A549 (cell line): ENCODE measurements around the gene KCTD1. TPM values are rescaled to one million over a fixed set of nuclear protein-coding genes. Genes with fewer than 3 reads are reported as not detected.

Experiments used
- ATAC-seq, 2 experiments: fragments of 200-7000 bp in 1 of 2; fragments of >200 bp in 1 of 2; cut with Nextera tagmentation in 1 of 2; cut with Tn5 transposase in 1 of 2; 3 replicates each; pipeline versions ENCODE4 v1.8.0 to v1.9.1; 2018 to 2020; ENCODE audit warnings: mild to moderate bottlenecking in 1 of 2, moderate library complexity in 1 of 2
- CTCF ChIA-PET: fragments of 300-600 bp; sonication (Branson Sonifier 250); formaldehyde crosslinking; extraction: SDS; loops from one replicate; lab custom pipeline; 2021; ENCODE audit warnings: antibody characterized with exemption, inconsistent platforms; lab: Yijun Ruan, JAX
- POLR2A ChIA-PET: fragments of 350-600 bp; formaldehyde crosslinking; extraction: SDS; loops from one replicate; lab custom pipeline; 2021; ENCODE audit warnings: antibody characterized with exemption, inconsistent platforms; lab: Yijun Ruan, JAX
- DNase-seq, 2 experiments: peaks; one replicate each; pipeline versions ENCODE4 v3.0.0 to v3.0.0-alpha.2; 2011 to 2016; ENCODE audit warnings: low read depth in 1 of 2, low spot score in 1 of 2
- FAIRE-seq: peaks from 2 replicates; lab custom pipeline; 2011; peaks lifted over from hg19 to GRCh38; lab: Jason Lieb, UNC
- H3K27ac ChIP-seq, 2 experiments: fragments of >200 bp; sonication (Bioruptor Twin); formaldehyde crosslinking; 3 replicates each; pipeline ENCODE4 v1.5.1; 2016 to 2017
- H3K4me1 ChIP-seq: fragments of >200 bp; sonication (Bioruptor Twin); formaldehyde crosslinking; 3 replicates; pipeline ENCODE4 v1.6.1; 2016
- H3K4me2 ChIP-seq: fragments of >200 bp; sonication (Bioruptor Twin); formaldehyde crosslinking; 3 replicates; pipeline ENCODE4 v1.6.1; 2016
- H3K4me3 ChIP-seq: fragments of >200 bp; sonication (Bioruptor Twin); formaldehyde crosslinking; 3 replicates; pipeline ENCODE4 v1.5.1; 2016
- H3K9me3 ChIP-seq: fragments of >200 bp; sonication (Bioruptor Twin); formaldehyde crosslinking; 3 replicates; pipeline ENCODE4 v1.6.1; 2016
- CBX8 ChIP-seq: fragments of 200-600 bp; sonication (generic); IDR thresholded peaks from 2 replicates; pipeline ENCODE4 v1.6.1; 2016
- CHD2 ChIP-seq: fragments of 150-350 bp; IDR thresholded peaks from 2 replicates; pipeline ENCODE4 v1.6.1; 2014; ENCODE audit warnings: low read length; ENCODE audit not compliant: partially characterized antibody
- EHMT2 ChIP-seq: fragments of 200-600 bp; sonication (generic); IDR thresholded peaks from 2 replicates; pipeline ENCODE4 v1.6.1; 2016; ENCODE audit warnings: antibody characterized with exemption, low read depth, mild to moderate bottlenecking, moderate library complexity
- ELK1 ChIP-seq: fragments of 150-350 bp; IDR thresholded peaks from 2 replicates; pipeline ENCODE4 v1.6.1; 2014; ENCODE audit warnings: low read depth, mild to moderate bottlenecking, low read length
- HMGXB4 ChIP-seq: fragments of 250-450 bp; sonication (Bioruptor Pico); IDR thresholded peaks from 2 replicates; pipeline ENCODE4 v1.5.0; 2021; ENCODE audit warnings: mild to moderate bottlenecking, moderate library complexity, borderline replicate concordance
- JUNB ChIP-seq: fragments of >200 bp; sonication (Bioruptor Twin); formaldehyde crosslinking; IDR thresholded peaks from 2 replicates; pipeline ENCODE4 v1.6.1; 2016
- MAZ ChIP-seq: fragments of 150-350 bp; IDR thresholded peaks from 2 replicates; pipeline ENCODE4 v1.6.1; 2014; ENCODE audit warnings: antibody characterized with exemption, low read depth, low read length, borderline replicate concordance
- MYC ChIP-seq: IDR thresholded peaks from 2 replicates; pipeline ENCODE4 v1.6.1; 2012; ENCODE audit warnings: mild to moderate bottlenecking, inconsistent platforms, low read length, improper control_type of control experiment, borderline replicate concordance
- POLR2A ChIP-seq: IDR thresholded peaks from 2 replicates; pipeline ENCODE4 v1.6.1; 2012; ENCODE audit warnings: mild to moderate bottlenecking, low read length
- RAD21 ChIP-seq, 2 experiments: fragments of >200 bp in 1 of 2; sonication (Bioruptor Twin) in 1 of 2; formaldehyde crosslinking in 1 of 2; IDR thresholded peaks in 1 of 2; conservative IDR thresholded peaks in 1 of 2; 2 replicates in 1 of 2; 3 replicates in 1 of 2; pipeline ENCODE4 v1.6.1; 2012 to 2018; ENCODE audit warnings: inconsistent platforms in 1 of 2
- RCOR1 ChIP-seq: fragments of 150-350 bp; IDR thresholded peaks from 2 replicates; pipeline ENCODE4 v1.6.1; 2014; ENCODE audit warnings: antibody characterized with exemption, low read length, low read depth
- REST ChIP-seq: fragments of 200-600 bp; sonication (generic); IDR thresholded peaks from 2 replicates; pipeline ENCODE4 v1.6.1; 2016; ENCODE audit warnings: antibody characterized with exemption, mild to moderate bottlenecking, moderate library complexity
- RNF2 ChIP-seq: fragments of 200-600 bp; sonication (generic); IDR thresholded peaks from 2 replicates; pipeline ENCODE4 v1.6.1; 2016; ENCODE audit warnings: low read depth, mild to moderate bottlenecking, antibody characterized with exemption, moderate library complexity, borderline replicate concordance
- SREBF2 ChIP-seq: fragments of 450-650 bp; IDR thresholded peaks from 2 replicates; pipeline ENCODE4 v1.6.1; 2014; ENCODE audit warnings: mild to moderate bottlenecking, moderate library complexity
- ZC3H11A ChIP-seq: fragments of 450-650 bp; IDR thresholded peaks from 2 replicates; pipeline ENCODE4 v1.6.1; 2014; ENCODE audit warnings: antibody characterized with exemption, mild to moderate bottlenecking
- ZNF302 ChIP-seq: fragments of 250-450 bp; sonication (Bioruptor Pico); IDR thresholded peaks from 2 replicates; pipeline ENCODE4 v1.9.0; 2021; ENCODE audit warnings: inconsistent platforms, mild to moderate bottlenecking, moderate library complexity
- ZSCAN20 ChIP-seq: fragments of 250-450 bp; sonication (Bioruptor Pico); IDR thresholded peaks from 2 replicates; pipeline ENCODE4 v1.8.0; 2022; ENCODE audit warnings: mild to moderate bottlenecking, moderate library complexity
- WGBS: methylation state at CpG from one replicate; pipeline ENCODE4 v1.1.6; 2017; ENCODE audit errors: missing lambda C conversion rate; 5-methylcytosine and 5-hydroxymethylcytosine counted together
- polyA plus RNA-seq, 4 experiments: library from polyadenylated mRNA; depleted of rRNA in 3 of 4; stranded (reverse); fragments of >200 nt; fragmentation: RNase III in 1 of 4; extraction: RNeasy Plus Mini Kit Qiagen cat#74134 plus additional on column Dnase treatment in 1 of 4; gene quantifications; 2 replicates in 3 of 4; 3 replicates in 1 of 4; pipeline ENCODE4 v1.2.3, GENCODE V29; 2011 to 2017
- TF ChIP-seq, protein P1 (sequence below): fragments of >200 bp; sonication (Bioruptor Twin); formaldehyde crosslinking; IDR thresholded peaks from 3 replicates; pipeline ENCODE4 v1.5.1; 2016
- TF ChIP-seq, protein P2 (sequence below): IDR thresholded peaks from 2 replicates; pipeline ENCODE4 v1.6.1; 2012; ENCODE audit warnings: low read depth, borderline replicate concordance
- TF ChIP-seq, protein P3 (sequence below): fragments of 450-650 bp; IDR thresholded peaks from 2 replicates; pipeline ENCODE4 v1.6.1; 2014; ENCODE audit warnings: antibody characterized with exemption

The KCTD1 gene
- polyA plus RNA-seq, 2 of the 4 experiments (the other 2 are of a cell fraction), result 26.1 to 32.1 TPM

- DNase-seq (no peak), FAIRE-seq (no peak), ATAC-seq (no peak)
- TF ChIP-seq MYC (no peak), CBX8 (no peak), ZC3H11A (no peak), REST (no peak), ZSCAN20 (CRISPR knock-in tag) (no peak), HMGXB4 (no peak), RNF2 (no peak), CHD2 (no peak), JUNB (no peak), EHMT2 (no peak), RCOR1 (no peak), POLR2A (no peak), MAZ (no peak), RAD21 (conservative IDR thresholded peaks at IDR 0.05 in 1 of 2, IDR thresholded peaks at IDR 0.05 in 1 of 2) (no peak), SREBF2 (no peak), ELK1 (no peak), ZNF302 (no peak)
- TF ChIP-seq, protein P1, sequence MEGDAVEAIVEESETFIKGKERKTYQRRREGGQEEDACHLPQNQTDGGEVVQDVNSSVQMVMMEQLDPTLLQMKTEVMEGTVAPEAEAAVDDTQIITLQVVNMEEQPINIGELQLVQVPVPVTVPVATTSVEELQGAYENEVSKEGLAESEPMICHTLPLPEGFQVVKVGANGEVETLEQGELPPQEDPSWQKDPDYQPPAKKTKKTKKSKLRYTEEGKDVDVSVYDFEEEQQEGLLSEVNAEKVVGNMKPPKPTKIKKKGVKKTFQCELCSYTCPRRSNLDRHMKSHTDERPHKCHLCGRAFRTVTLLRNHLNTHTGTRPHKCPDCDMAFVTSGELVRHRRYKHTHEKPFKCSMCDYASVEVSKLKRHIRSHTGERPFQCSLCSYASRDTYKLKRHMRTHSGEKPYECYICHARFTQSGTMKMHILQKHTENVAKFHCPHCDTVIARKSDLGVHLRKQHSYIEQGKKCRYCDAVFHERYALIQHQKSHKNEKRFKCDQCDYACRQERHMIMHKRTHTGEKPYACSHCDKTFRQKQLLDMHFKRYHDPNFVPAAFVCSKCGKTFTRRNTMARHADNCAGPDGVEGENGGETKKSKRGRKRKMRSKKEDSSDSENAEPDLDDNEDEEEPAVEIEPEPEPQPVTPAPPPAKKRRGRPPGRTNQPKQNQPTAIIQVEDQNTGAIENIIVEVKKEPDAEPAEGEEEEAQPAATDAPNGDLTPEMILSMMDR, result no peak
- TF ChIP-seq, protein P2, sequence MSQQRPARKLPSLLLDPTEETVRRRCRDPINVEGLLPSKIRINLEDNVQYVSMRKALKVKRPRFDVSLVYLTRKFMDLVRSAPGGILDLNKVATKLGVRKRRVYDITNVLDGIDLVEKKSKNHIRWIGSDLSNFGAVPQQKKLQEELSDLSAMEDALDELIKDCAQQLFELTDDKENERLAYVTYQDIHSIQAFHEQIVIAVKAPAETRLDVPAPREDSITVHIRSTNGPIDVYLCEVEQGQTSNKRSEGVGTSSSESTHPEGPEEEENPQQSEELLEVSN, result no peak
- TF ChIP-seq, protein P3, sequence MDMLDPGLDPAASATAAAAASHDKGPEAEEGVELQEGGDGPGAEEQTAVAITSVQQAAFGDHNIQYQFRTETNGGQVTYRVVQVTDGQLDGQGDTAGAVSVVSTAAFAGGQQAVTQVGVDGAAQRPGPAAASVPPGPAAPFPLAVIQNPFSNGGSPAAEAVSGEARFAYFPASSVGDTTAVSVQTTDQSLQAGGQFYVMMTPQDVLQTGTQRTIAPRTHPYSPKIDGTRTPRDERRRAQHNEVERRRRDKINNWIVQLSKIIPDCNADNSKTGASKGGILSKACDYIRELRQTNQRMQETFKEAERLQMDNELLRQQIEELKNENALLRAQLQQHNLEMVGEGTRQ, result no peak
- ChIA-PET CTCF (interaction anchor here (1.0 kb wide), 1 partner anchor 8 kb away, joined by 4 read pairs; no protein-coding TSS in a partner anchor), POLR2A (no interaction called here)
- no peak overlapping the region for H3K27ac ChIP-seq
- no peak overlapping the region for H3K4me3 ChIP-seq
- H3K9me3 ChIP-seq, result 0 out of 3 replicates have a peak, but pooled peaks cover 4% of the 10 kb centered on the region
- peaks cover 2% of the 10 kb centered on the region for H3K4me1 ChIP-seq
- H3K4me2 ChIP-seq, result no peak overlapping the region
- 83% methylated on average over 3 of the region's 3 CpGs for WGBS
Measured at GRCh38 chr18:26442126-26442525, 106.2 kb downstream of the KCTD1 start.
